Measurements from ENCODE around the gene MARK4. TPM values are rescaled to one million over a fixed set of nuclear protein-coding genes. Genes with fewer than 3 reads are reported as not detected.

Gene MARK4
- total RNA-seq, 1 experiment from 2014 or later: 58.5 TPM

GRCh38 chr19:45350477-45351058, 99.5 kb downstream of the MARK4 start:
- H3K27ac Mint-ChIP-seq: no peak overlapping the region
- DNase-seq (ENCODE audit: low spot score): no peak
- no peak for ATAC-seq
- no peaks in the 10 kb centered on the region for H3K9me3 Mint-ChIP-seq
- ChIA-PET POLR2A (no interaction called here), CTCF (interaction anchor here (1.1 kb wide), 1 partner anchor 224 kb away, joined by 3 read pairs; no protein-coding TSS in a partner anchor)
- TF ChIP-seq ATF2 (CRISPR knock-in tag; IDR thresholded peaks at IDR 0.05; ENCODE audit: borderline replicate concordance, low read depth): no peak
- peaks cover 34% of the 10 kb centered on the region for H3K36me3 Mint-ChIP-seq
- no peaks in the 10 kb centered on the region for H3K27me3 Mint-ChIP-seq (ENCODE audit: low read depth)
- no peak overlapping the region for H3K4me3 Mint-ChIP-seq
- 0 out of 2 replicates have a peak, but pooled peaks cover 3% of the 10 kb centered on the region for H3K4me1 Mint-ChIP-seq

- ChIA-PET CTCF (no interaction called here), POLR2A (no interaction called here)
- DNase-seq (ENCODE audit: low spot score) (no peak), ATAC-seq (no peak)
- peaks cover 43% of the 10 kb centered on the region for H3K36me3 Mint-ChIP-seq
- H3K4me1 Mint-ChIP-seq: 0 out of 2 replicates have a peak, but pooled peaks cover 3% of the 10 kb centered on the region
- H3K9me3 Mint-ChIP-seq: no peaks in the 10 kb centered on the region
- TF ChIP-seq ZNF121 (CRISPR knock-in tag; IDR thresholded peaks at IDR 0.05) (no peak), SOX15 (CRISPR knock-in tag; IDR thresholded peaks at IDR 0.05) (no peak), SP1 (CRISPR knock-in tag; conservative IDR thresholded peaks at IDR 0.05) (no peak), ATF6 (CRISPR knock-in tag; IDR thresholded peaks at IDR 0.05) (no peak)
- no peak overlapping the region for H3K4me3 Mint-ChIP-seq
- H3K27ac Mint-ChIP-seq: no peak overlapping the region
- no peaks in the 10 kb centered on the region for H3K27me3 Mint-ChIP-seq (ENCODE audit: low read depth)
Observed at GRCh38 chr19:45351401-45351952, 100.4 kb downstream of the MARK4 start.

GRCh38 chr19:45352062-45352461, 101.0 kb downstream of the MARK4 start:
- peaks cover 49% of the 10 kb centered on the region for H3K36me3 Mint-ChIP-seq
- no peak overlapping the region for H3K4me3 Mint-ChIP-seq
- DNase-seq (ENCODE audit: low spot score) (no peak), ATAC-seq (no peak)
- ChIA-PET POLR2A (no interaction called here), CTCF (no interaction called here)
- TF ChIP-seq TEAD4 (CRISPR knock-in tag; IDR thresholded peaks at IDR 0.05): no peak
- TF ChIP-seq MAX (CRISPR knock-in tag; IDR thresholded peaks at IDR 0.05): no peak
- no peak for TF ChIP-seq MYBL2 (CRISPR knock-in tag; IDR thresholded peaks at IDR 0.05)
- no peak for TF ChIP-seq PRDM15 (CRISPR knock-in tag; IDR thresholded peaks at IDR 0.05)
- TF ChIP-seq ZNF671 (CRISPR knock-in tag; IDR thresholded peaks at IDR 0.05): no peak
- no peak for TF ChIP-seq ZNF281 (CRISPR knock-in tag; IDR thresholded peaks at IDR 0.05)
- no peak for TF ChIP-seq OVOL2 (CRISPR knock-in tag; IDR thresholded peaks at IDR 0.05; ENCODE audit: borderline replicate concordance)
- TF ChIP-seq MLX (CRISPR knock-in tag; IDR thresholded peaks at IDR 0.05): no peak
- no peak for TF ChIP-seq SOX15 (CRISPR knock-in tag; IDR thresholded peaks at IDR 0.05)
- no peaks in the 10 kb centered on the region for H3K27me3 Mint-ChIP-seq (ENCODE audit: low read depth)
- H3K4me1 Mint-ChIP-seq: 0 out of 2 replicates have a peak, but pooled peaks cover 3% of the 10 kb centered on the region
- H3K9me3 Mint-ChIP-seq: no peaks in the 10 kb centered on the region
- no peak overlapping the region for H3K27ac Mint-ChIP-seq
